Activated gamma-delta T cell treated with anti-CD3 and anti-CD28 coated beads, Interleukin-2, amount 50 U/mL, for 16 hours (primary cell): ENCODE measurements around the gene FAM107B.
"Not testable (repeated sequence)": the region's sequence is repeated elsewhere in the genome, so short reads cannot be mapped to it uniquely, and the experiment has no call there.

Experiments used
- DNase-seq: peaks from one replicate; pipeline ENCODE4 v3.0.0-alpha.2; 2020; ENCODE audit warnings: low read depth

Gene FAM107B

GRCh38 chr10:14601326-14601725, 173.4 kb downstream of the FAM107B start:
- no peak for DNase-seq

GRCh38 chr10:14600065-14600464, 174.6 kb downstream of the FAM107B start:
- DNase-seq: no peak

DNA sequence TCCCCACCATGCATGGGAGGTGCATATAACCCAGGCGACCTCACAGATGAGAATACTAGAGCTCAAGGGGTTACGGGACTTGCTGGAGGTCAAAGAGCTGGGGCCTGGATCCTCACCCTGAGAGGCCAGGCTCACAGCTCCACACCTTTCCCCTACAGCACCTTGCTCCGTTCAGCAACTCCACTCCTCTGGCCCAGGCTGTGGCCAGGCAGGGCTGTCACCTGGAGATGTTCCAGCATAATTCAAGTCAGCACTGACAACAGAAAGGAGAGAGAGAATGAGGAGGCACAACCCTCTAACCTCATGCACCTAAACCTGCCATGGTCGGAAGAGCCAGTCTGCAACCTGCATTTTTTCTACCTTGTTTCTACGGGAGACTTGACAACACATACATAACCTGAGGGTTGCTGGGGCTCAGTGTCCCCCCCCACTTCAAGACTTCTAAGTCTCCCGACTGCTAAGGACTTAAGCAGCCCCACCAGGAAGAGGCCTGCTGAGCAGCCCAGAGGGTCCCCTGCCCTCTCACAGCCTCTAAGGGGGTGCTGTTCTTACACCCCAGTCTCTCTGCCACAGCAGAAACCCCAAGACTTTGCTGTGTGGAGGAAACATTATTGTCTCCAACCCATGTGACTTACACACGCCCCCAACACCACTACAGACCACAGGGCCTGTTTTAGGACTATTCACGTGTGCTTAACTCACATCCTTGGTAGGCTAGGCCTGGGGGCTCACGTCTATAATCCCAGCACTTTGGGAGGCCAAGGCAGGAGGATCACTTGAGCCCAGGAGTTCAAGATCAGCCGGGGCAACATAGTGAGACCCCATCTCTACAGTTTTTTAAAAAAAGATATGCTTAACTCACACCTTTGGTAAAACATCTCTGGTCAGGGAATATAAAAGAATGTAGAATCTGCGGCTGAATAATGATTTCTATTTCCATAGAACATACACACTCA, 175.6 kb downstream of the FAM107B start:
- no peak for DNase-seq

DNA sequence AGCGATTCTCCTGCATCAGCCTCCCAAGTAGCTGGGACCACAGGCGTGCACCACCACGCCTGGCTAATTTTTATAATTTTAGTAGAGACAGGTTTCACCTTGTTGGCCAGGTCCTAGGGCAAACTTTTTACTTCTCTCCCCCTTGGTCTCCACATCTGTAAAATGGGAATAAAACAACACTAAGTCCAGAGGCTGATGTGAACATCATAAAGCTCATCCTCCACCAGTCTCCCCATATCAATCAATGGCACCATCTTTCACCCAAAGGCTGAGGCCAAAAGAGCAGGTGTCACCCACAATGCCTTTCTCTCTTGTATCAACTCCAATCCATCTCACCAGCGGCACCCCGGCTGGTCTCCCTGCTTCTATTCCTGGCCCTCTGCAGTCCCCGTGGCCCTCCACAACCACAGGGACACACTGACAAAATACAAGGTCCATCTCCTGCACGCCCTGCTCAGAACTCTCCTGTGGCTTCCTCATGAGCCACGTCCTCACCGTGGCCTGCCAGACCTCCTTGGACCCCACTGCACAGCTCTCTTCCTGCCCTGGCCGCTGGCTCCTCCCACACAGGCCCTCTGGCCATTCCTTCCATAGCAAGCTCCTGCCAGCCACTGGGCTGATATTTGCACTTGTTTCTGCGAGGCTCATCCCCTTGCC, 179.0 kb downstream of the FAM107B start:
- DNase-seq: no peak

DNA sequence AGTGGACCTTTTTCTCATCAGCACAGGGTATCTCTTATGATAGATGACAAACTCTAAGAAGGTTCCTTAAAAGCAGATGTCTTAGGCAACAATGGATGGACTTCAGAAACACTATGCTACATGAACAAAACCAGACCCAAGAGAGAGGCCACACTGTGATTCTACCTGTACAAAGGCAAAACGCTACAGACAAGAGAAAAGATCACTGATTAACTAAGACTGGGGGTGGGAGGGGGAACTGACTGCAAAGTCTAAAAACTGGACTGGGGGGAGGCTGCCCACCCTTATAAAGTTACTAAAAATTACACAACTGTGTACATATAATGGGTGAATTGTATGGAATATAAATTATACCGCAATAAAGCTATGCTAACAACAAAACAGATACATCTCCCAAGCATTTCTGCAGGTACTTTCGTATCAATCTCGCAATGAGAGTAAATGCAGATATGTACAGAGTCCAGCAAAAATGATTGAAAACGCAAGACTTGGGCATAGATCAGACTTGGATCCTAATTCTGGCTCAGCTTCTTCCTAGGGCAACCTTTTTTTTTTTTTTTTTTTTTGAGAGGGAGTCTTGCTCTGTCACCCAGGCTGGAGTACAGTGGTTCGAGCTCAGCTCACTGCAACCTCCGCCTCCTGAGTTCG, 179.7 kb downstream of the FAM107B start:
- no peak for DNase-seq

DNA sequence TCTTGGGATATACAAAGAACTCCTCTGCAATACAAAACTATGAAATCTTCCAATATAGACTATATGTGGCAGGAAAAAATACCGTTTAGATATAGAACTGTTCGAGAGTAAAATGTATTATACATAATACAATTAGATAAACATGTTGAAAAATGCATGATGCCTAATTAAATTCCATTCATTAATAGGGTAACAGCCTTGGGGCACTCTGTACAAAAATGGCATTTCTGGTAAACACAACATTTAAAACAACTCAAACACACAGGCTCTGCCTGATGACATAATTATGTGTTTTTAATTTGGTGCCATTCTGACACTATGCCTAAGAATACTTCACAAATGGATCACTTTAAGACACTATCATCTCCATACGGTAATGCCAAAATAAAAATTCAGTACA, 180.9 kb downstream of the FAM107B start:
- DNase-seq: no peak

GRCh38 chr10:14592566-14592965, 182.1 kb downstream of the FAM107B start:
- DNase-seq: no peak

- DNase-seq: no peak
These were observed 182.7 kb downstream of the FAM107B start for GRCh38 chr10:14592026-14592425.

DNA sequence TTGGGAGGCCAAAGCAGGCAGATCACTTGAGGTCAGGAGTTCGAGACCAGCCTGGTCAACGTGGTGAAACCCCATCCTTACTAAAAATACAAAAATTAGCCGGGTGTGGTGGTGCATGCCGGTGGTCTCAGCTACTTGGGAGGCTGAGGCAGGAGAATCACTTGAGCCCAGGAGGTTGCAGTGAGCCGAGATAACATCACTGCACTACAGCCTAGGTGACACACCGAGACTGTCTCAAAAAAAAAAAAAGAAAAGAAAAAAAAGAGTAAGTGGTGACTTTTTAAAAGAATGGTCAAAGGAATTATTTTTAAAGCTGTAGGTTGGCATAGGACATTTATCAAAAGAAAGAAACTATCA, 185.8 kb downstream of the FAM107B start:
- not testable (repeated sequence) for DNase-seq

- no peak for DNase-seq
These were observed 186.4 kb downstream of the FAM107B start for GRCh38 chr10:14588084-14588937.

DNA sequence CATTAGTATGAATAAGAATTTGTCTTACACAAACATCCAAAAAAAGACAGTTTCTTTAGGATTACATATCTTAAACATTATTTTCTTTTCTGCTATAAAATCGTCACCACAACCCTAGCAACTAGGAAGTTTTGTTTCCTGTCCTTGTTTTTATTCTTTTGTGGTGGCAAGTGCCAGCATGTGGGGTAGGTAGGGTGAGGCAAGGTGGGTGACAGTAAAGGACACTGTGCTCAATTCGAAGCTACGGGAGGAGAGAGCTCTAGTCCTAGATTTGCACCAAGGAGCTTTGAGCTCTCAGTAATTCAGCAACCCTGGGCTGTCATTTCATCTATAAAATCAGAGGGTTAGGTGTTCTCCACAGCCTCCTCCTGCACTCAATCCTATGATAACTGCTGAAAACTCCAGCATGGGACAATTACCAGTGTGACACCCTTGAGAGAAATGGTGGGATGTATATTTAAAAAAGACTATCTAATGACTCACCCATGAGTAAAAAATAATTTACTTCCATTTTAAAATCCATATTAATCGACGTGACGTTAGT, 187.1 kb downstream of the FAM107B start:
- no peak for DNase-seq

DNA sequence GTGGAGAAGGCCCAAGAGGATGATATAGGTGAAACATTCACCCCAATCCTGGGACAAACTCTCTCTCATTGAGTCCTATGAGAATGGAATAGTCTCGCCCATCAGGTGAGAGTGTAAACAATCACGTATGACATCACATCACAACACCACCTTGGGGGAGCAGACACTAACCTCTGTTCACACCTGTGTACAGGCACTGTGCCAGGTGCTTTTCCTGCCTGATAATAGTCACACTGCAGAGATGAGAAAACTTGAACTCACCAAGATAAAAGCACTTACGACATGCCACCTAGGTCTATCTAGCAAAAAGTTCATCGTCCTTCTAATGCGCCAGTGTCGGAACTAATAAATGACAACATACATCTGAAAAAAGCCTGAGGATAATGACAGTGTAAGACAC, 187.8 kb downstream of the FAM107B start:
- DNase-seq: peak; percentile 61

DNA sequence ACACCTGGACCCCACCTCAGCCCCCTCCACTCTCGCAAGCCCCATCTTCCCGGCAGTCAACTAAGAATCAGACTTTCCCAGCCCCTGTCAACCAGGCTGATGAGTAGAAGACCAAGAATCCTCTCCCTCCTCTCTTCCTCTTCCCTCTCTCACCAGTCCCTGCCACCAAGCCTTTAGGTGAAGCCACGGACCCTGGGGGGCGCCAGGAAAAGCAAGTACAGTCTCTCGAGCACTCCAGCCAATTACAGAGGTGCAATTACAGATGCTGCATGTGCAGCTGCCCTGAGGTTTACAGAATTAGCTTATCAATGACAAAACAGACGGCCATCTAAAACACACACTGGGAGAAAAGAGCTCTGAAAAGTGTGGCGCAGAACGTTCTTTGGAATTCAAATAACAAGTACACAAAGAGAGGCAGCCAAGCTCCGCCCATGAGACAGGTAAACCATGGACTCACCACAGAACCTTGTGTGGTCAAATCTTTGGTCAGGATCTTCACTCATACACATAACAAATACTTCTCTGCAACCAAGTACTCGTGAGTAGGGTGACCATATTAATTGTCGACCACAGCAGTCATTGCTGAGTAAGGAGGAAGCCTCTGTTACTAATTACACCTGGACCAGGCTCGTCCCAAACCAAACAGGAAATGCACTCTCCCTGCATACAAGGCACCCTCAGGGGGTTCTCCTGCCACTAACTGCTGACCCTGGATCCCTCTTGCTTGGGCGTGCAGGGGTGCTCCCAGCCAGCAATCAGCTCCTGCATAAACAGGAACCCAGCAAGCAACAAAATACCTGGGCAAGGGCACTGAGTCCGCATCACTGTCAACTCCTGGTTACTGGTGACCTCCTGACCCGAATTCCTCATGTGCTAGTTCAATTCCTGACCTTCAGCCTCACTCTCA, 189.2 kb downstream of the FAM107B start:
- DNase-seq: no peak

GRCh38 chr10:14584661-14585060, 190.0 kb downstream of the FAM107B start:
- DNase-seq: no peak

DNA sequence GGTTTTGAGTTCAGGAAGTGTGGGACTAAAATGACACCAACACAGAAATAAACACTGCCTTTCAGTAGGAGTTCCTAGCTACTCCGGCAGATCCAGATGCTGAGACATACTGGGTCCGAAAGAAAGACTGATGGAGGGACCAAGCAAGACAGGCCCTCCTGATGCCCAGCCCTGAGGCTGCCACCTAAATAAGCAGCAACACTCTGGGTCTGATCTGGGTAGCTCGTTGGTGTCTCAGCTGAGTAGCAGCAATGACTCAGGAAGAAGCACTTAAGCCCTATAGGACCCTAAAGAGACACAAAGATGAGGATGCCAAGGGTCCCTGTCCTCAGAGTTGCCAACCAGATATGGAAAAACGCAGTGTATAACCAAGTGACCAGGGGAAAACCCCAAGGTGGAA, 190.7 kb downstream of the FAM107B start:
- no peak for DNase-seq

- peak; percentile 63 for DNase-seq
These were observed 191.4 kb downstream of the FAM107B start for GRCh38 chr10:14583252-14583651.

DNA sequence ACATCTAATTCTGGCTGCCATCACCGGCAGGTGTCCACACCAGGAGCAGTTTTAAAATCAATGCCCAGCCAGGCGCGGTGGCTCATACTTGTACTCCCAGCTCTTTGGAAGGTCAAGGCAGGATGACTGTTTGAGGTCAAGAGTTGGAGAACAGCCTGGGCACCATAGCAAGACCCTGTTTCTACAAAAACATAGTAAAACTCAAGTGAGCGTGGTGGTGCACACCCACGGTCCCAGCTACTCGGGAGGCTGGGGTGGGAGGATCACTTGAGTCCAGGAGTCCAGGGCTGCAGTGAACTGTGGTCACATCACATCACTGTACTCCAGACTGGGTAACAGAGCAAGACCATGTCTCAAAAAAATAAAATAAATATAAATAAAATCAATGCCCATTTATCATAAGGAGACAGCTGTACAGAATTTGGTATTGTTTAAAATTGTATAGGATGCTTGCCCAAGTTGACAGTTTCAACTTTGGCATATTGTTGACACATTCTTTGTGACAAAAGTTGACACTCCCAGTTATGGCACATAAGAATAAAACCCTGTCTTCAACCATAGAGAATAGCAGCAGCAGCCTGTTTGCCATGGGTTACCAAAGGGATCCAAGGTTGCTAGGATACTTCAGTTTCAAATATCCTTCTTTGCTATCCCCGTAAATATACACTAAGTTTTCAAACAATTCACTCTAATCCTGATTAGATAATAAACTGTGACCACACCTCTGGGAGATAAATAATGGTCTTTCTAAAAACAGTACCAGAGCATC, 193.0 kb downstream of the FAM107B start:
- no peak for DNase-seq

- DNase-seq: no peak
These were observed 193.9 kb downstream of the FAM107B start for GRCh38 chr10:14580671-14581332.

- no peak for DNase-seq
These were observed 195.3 kb downstream of the FAM107B start for GRCh38 chr10:14579405-14579804.
